Left lung (tissue), 10 donors: ENCODE data around the gene PLSCR5. TPM values are rescaled to one million over a fixed set of nuclear protein-coding genes. Genes with fewer than 3 reads are reported as not detected.

Experiments
- ATAC-seq: fragments of 200-7000 bp; cut with Tn5 transposase; one replicate; pipeline ENCODE4 v1.9.1; 2020; ENCODE audit warnings: moderate library complexity
- DNase-seq, 4 donors: peaks; one replicate each; pipeline ENCODE4 v3.0.0-alpha.2; 2013 to 2020
- H3K27ac ChIP-seq, 2 donors: fragments of 200-600 bp; sonication (generic) in 1 of 2; one replicate each; pipeline versions ENCODE4 v1.5.0 to v1.8.0; 2020 to 2021
- H3K27me3 ChIP-seq, 2 donors: fragments of 200-600 bp; sonication (generic) in 1 of 2; one replicate each; pipeline versions ENCODE4 v1.5.0 to v1.8.0; 2020 to 2021
- H3K36me3 ChIP-seq, 2 donors: fragments of 200-600 bp; sonication (generic) in 1 of 2; one replicate each; pipeline versions ENCODE4 v1.5.0 to v1.8.0; 2020 to 2021
- H3K4me1 ChIP-seq, 2 donors: fragments of 200-600 bp; one replicate each; pipeline ENCODE4 v1.8.0; 2021
- H3K4me3 ChIP-seq, 2 donors: fragments of 200-600 bp; sonication (generic) in 1 of 2; one replicate each; pipeline versions ENCODE4 v1.5.0 to v1.8.0; 2020 to 2021; ENCODE audit warnings: mild to moderate bottlenecking in 1 of 2
- H3K9me3 ChIP-seq, 2 donors: fragments of 200-600 bp; sonication (generic) in 1 of 2; one replicate each; pipeline versions ENCODE4 v1.5.0 to v1.8.0; 2020 to 2021
- CTCF ChIP-seq, 2 donors: fragments of 200-600 bp; sonication (generic) in 1 of 2; IDR thresholded peaks; one replicate each; pipeline versions ENCODE4 v1.5.0 to v1.8.0; 2021; ENCODE audit warnings: antibody characterized with exemption in 2 of 2
- intact Hi-C, 2 donors: fragments of 100-400 bp; cut with DNase I; formaldehyde crosslinking; loops; one replicate each; pipeline versions ENCODE4 v1.11.2 to v1.14.2; 2022
- polyA plus RNA-seq, 6 donors: library from polyadenylated mRNA; unstranded; fragments of 120-200 nt; gene quantifications; one replicate each; pipeline ENCODE4 v1.2.1, GENCODE V29; 2013; ENCODE audit not compliant: insufficient read length in 6 of 6
- total RNA-seq, 2 donors: library from RNA; stranded (reverse); fragmentation: NEBNext Ultra II Directional; extraction: Animal tissue kit (Norgen Biotek cat#: 25700); gene quantifications; one replicate each; pipeline ENCODE4 v1.2.1, GENCODE V29; 2021
- donor health status: DM: no; HTN: yes; CAD: no.
- donor health status: DM: no; HTN: no; CAD: no.

The PLSCR5 gene
- total and polyA plus RNA-seq, 8 donors: 0.10 TPM; not detected in 7

GRCh38 chr3:146544002-146544928, 60.9 kb downstream of the PLSCR5 start, which contains the start of gene PLSCR1:
PLSCR1 (minus strand) TSS chr3:146544607; CDS start chr3:146536552, 8,055 bp downstream.
- intact Hi-C loops: no loop called here

GRCh38 chr3:146543461-146544001, 61.6 kb downstream of the PLSCR5 start:
- H3K27ac ChIP-seq: peak overlapping the region; percentile 95 to 100
- H3K9me3 ChIP-seq: no peaks in the 10 kb centered on the region
- intact Hi-C loops: no loop called here
- H3K4me1 ChIP-seq: peaks cover 25 to 55% of the 10 kb centered on the region in 2 donors
- peak; percentile 38 for ATAC-seq
- TF ChIP-seq CTCF (IDR thresholded peaks at IDR 0.05): no peak
- no peaks in the 10 kb centered on the region for H3K27me3 ChIP-seq
- no peaks in the 10 kb centered on the region for H3K36me3 ChIP-seq
- H3K4me3 ChIP-seq: peak overlapping the region; percentile 66 to 83
- DNase-seq: peak in 2 of 4 donors; percentile 53 to 70

More at GRCh38 chr3:146544002-146544928, 60.9 kb downstream of the PLSCR5 start, which contains the start of gene PLSCR1:
- Histone ChIP-seq H3K9me3 (no peaks in the 10 kb centered on the region), H3K27me3 (no peaks in the 10 kb centered on the region), H3K36me3 (no peaks in the 10 kb centered on the region), H3K4me1 (peaks cover 25 to 48% of the 10 kb centered on the region in 2 donors), H3K4me3 (peak within 1 kb of the TSS; percentile 66 to 83), H3K27ac (peak within 1 kb of the TSS; percentile 95 to 100)
- DNase-seq: peak; percentile 90 to 97 (median 96)
- TF ChIP-seq CTCF (IDR thresholded peaks at IDR 0.05): no peak
- ATAC-seq: peak; percentile 95

GRCh38 chr3:146542978-146543377, 62.2 kb downstream of the PLSCR5 start:
- Histone ChIP-seq H3K27me3 (no peaks in the 10 kb centered on the region), H3K4me1 (peaks cover 25 to 60% of the 10 kb centered on the region in 2 donors), H3K4me3 (peak overlapping the region; percentile 66 to 83), H3K9me3 (no peaks in the 10 kb centered on the region), H3K36me3 (no peaks in the 10 kb centered on the region), H3K27ac (peak overlapping the region; percentile 95 to 100)
- ATAC-seq (no peak), DNase-seq (no peak)
- intact Hi-C loops: no loop called here
- no peak for TF ChIP-seq CTCF (IDR thresholded peaks at IDR 0.05)

- ATAC-seq (no peak), DNase-seq (peak in 1 of 4 donors; percentile 32)
- Histone ChIP-seq H3K36me3 (peaks cover 0 to 4% of the 10 kb centered on the region in 2 donors), H3K9me3 (no peaks in the 10 kb centered on the region), H3K4me3 (peak overlapping the region; percentile 1 to 83), H3K4me1 (peaks cover 25 to 66% of the 10 kb centered on the region in 2 donors), H3K27me3 (no peaks in the 10 kb centered on the region), H3K27ac (peak overlapping the region; percentile 95 to 100)
- no peak for TF ChIP-seq CTCF (IDR thresholded peaks at IDR 0.05)
- intact Hi-C loops: no loop called here
Measured at GRCh38 chr3:146542179-146542578, 63.0 kb downstream of the PLSCR5 start.

GRCh38 chr3:146540978-146541377, 64.2 kb downstream of the PLSCR5 start:
- DNase-seq: no peak
- intact Hi-C loops: no loop called here

More at GRCh38 chr3:146540978-146541377, 64.2 kb downstream of the PLSCR5 start:
- peak overlapping the region in 1 of 2 donors; percentile 83 for H3K4me3 ChIP-seq
- no peak for TF ChIP-seq CTCF (IDR thresholded peaks at IDR 0.05)
- no peaks in the 10 kb centered on the region for H3K9me3 ChIP-seq
- peak overlapping the region; percentile 45 to 100 for H3K27ac ChIP-seq
- H3K27me3 ChIP-seq: no peaks in the 10 kb centered on the region
- peaks cover 0 to 8% of the 10 kb centered on the region in 2 donors for H3K36me3 ChIP-seq
- no peak for ATAC-seq
- H3K4me1 ChIP-seq: peaks cover 25 to 78% of the 10 kb centered on the region in 2 donors
